B cell (primary cell): Measurements from ENCODE around the gene NOS2. TPM values are rescaled to one million over a fixed set of nuclear protein-coding genes. Genes with fewer than 3 reads are reported as not detected.
"Not testable (repeated sequence)": the region's sequence is repeated elsewhere in the genome, so short reads cannot be mapped to it uniquely, and the experiment has no call there.

Experiments
- ATAC-seq: fragments of 200-7000 bp; cut with Tn5 transposase; one replicate; pipeline ENCODE4 v1.10.0; 2021; ENCODE audit warnings: low read depth, mild to moderate bottlenecking, moderate number of reproducible peaks, moderate library complexity
- CTCF ChIA-PET: fragments of 350-600 bp; sonication (Branson Sonifier 250); formaldehyde crosslinking; loops from one replicate; lab custom pipeline; 2021; ENCODE audit warnings: antibody characterized with exemption, inconsistent platforms; lab: Charles Lee
- POLR2A ChIA-PET: fragments of 350-600 bp; sonication (Branson Sonifier 250); formaldehyde crosslinking; loops from one replicate; lab custom pipeline; 2021; ENCODE audit warnings: antibody characterized with exemption; lab: Charles Lee
- DNase-seq: peaks from one replicate; pipeline ENCODE4 v3.0.0; 2013
- H2AFZ ChIP-seq: 2 replicates; pipeline ENCODE4 v1.6.1; 2012; ENCODE audit warnings: mild to moderate bottlenecking, low read depth, low read length; ENCODE audit not compliant: insufficient read depth, poor library complexity, severe bottlenecking
- H3K27ac ChIP-seq, 2 donors: 1 replicate in 1 of 2; 2 replicates in 1 of 2; pipeline ENCODE4 v1.5.1; 2012 to 2013; ENCODE audit warnings: low read length in 2 of 2, mild to moderate bottlenecking in 2 of 2, moderate library complexity in 1 of 2
- H3K27me3 ChIP-seq, 4 experiments: fragments of 200-600 bp in 1 of 4; sonication (generic) in 1 of 4; replicated peaks in 1 of 4; 1 replicate in 2 of 4; 2 replicates in 2 of 4; pipeline versions ENCODE4 v1.6.1 to v1.7.0; 2013 to 2016; ENCODE audit warnings: low read length in 3 of 4, mild to moderate bottlenecking in 2 of 4, mixed read lengths in 1 of 4, moderate library complexity in 1 of 4; ENCODE audit not compliant: insufficient read depth in 4 of 4, control insufficient read depth in 3 of 4; ENCODE audit errors: control extremely low read depth in 1 of 4
- H3K36me3 ChIP-seq, 2 experiments: replicated peaks in 1 of 2; 1 replicate in 1 of 2; 2 replicates in 1 of 2; pipeline versions ENCODE4 v1.6.1 to v1.7.1; 2013; ENCODE audit warnings: low read length in 1 of 2; ENCODE audit not compliant: insufficient read depth in 2 of 2, control insufficient read depth in 1 of 2; ENCODE audit errors: control extremely low read depth in 1 of 2, extremely low read depth in 1 of 2
- H3K4me1 ChIP-seq, 2 donors: fragments of 200-600 bp in 1 of 2; sonication (generic) in 1 of 2; 1 replicate in 1 of 2; 2 replicates in 1 of 2; pipeline versions ENCODE4 v1.5.1 to v1.6.1; 2013 to 2017; ENCODE audit warnings: low read length in 2 of 2; ENCODE audit not compliant: control insufficient read depth in 2 of 2, insufficient read depth in 2 of 2
- H3K4me2 ChIP-seq: replicated peaks from 2 replicates; pipeline ENCODE3; 2012; ENCODE audit warnings: mild to moderate bottlenecking, low read depth, low read length; ENCODE audit not compliant: poor library complexity, severe bottlenecking
- H3K4me3 ChIP-seq, 5 experiments: fragments of 200-600 bp in 1 of 5; sonication (generic) in 1 of 5; 1 replicate in 3 of 5; 2 replicates in 2 of 5; pipeline versions ENCODE4 v1.5.1 to v1.7.0; 2011 to 2016; ENCODE audit warnings: low read length in 4 of 5, mild to moderate bottlenecking in 4 of 5, low read depth in 2 of 5, control low read depth in 1 of 5, moderate library complexity in 1 of 5; ENCODE audit not compliant: insufficient read depth in 1 of 5; ENCODE audit errors: control extremely low read depth in 1 of 5, extremely low read depth in 1 of 5
- H3K79me2 ChIP-seq: fragments of 200-600 bp; sonication (generic); one replicate; pipeline ENCODE4 v1.6.0; 2016; ENCODE audit warnings: low read length; ENCODE audit not compliant: control insufficient read depth, insufficient read depth
- H3K9ac ChIP-seq: fragments of 200-600 bp; sonication (generic); 2 replicates; pipeline ENCODE4 v1.6.1; 2017; ENCODE audit warnings: mild to moderate bottlenecking, low read length, moderate library complexity
- H3K9me3 ChIP-seq, 3 donors: one replicate each; pipeline versions ENCODE4 v1.6.1 to v1.7.1; 2013; ENCODE audit warnings: low read length in 2 of 3; ENCODE audit not compliant: control insufficient read depth in 2 of 3, insufficient read depth in 1 of 3; ENCODE audit errors: control extremely low read depth in 1 of 3
- H4K20me1 ChIP-seq: 2 replicates; pipeline ENCODE4 v1.6.0; 2012; ENCODE audit warnings: mild to moderate bottlenecking, low read length; ENCODE audit not compliant: insufficient read depth, control insufficient read depth, poor library complexity, severe bottlenecking
- H3K27ac Mint-ChIP-seq: one replicate; pipeline ENCODE4 v1.8.0; 2021; ENCODE audit warnings: mixed read lengths
- H3K27me3 Mint-ChIP-seq: one replicate; pipeline ENCODE4 v1.8.0; 2021; ENCODE audit warnings: mixed read lengths
- H3K4me1 Mint-ChIP-seq: one replicate; pipeline ENCODE4 v1.8.0; 2021; ENCODE audit warnings: mixed read lengths
- H3K4me3 Mint-ChIP-seq: one replicate; pipeline ENCODE4 v1.8.0; 2021; ENCODE audit warnings: mixed read lengths
- H3K9me3 Mint-ChIP-seq: one replicate; pipeline ENCODE4 v1.8.0; 2022; ENCODE audit warnings: mixed read lengths; ENCODE audit not compliant: insufficient read depth
- WGBS: methylation state at CpG from one replicate; pipeline ENCODE4 v1.1.5; 2013; ENCODE audit warnings: missing lambda C conversion rate; ENCODE audit not compliant: insufficient coverage; 5-methylcytosine and 5-hydroxymethylcytosine counted together
- intact Hi-C: fragments of 100-400 bp; cut with micrococcal nuclease; formaldehyde crosslinking; loops from one replicate; pipeline ENCODE4 v1.10.0; 2022
- polyA plus RNA-seq: library from polyadenylated mRNA; depleted of rRNA; stranded (reverse); fragments of >200 nt; gene quantifications from 2 replicates; pipeline ENCODE4 v1.2.3, GENCODE V29; 2012
- total RNA-seq, 2 donors: library from RNA; stranded (reverse); fragments of 120-200 nt in 1 of 2; gene quantifications; 1 replicate in 1 of 2; 2 replicates in 1 of 2; pipeline versions ENCODE4 v1.2.3 to v1.2.4, GENCODE V29; 2013 to 2022

Gene NOS2
- total and polyA plus RNA-seq, 2 donors (not counting 1 experiment from before 2014, with no cell fraction given), result 0.12 TPM

DNA sequence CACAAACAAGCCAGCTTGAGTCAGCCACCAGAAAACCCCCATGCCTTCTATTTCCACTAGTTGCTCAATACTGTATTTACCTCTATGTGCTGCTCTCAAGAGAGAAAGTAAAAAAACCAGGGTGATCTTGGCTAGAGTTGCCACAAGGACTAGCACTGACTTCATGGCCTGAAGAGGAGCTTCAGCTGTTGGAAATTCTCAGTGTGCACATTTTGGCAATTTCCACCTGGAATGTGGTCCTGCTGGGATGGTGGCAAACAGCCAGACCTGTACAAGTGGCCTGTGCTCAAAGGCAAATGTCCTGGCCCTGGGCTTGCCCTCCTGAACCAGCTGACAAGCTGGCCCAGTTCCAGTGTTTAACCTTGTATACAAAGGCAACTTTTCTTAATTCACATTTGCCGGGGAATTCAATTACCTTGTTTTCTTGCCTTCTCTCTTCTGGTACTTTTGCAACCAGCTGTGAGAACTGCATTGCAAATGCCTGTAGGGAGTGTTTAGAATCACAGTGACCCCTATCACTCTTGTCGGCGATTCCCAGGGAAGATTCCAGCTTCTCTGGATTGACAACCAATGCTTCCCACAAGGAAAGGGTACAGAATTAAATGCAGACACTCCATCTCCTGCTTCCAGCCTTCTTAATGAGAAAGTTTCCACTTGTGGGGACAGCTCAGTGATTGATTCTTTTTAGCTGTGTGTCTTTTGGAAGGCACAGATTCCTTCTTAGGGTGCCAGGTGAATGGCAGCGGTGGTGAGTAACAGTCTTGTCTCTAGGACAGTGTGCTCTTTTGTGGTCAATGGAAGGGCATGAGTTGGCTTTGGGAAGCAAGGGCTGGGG lies 39.5 kb upstream of the NOS2 start:
- ATAC-seq, H3K27ac ChIP-seq, H3K4me3 ChIP-seq, H3K4me1 ChIP-seq, H3K27me3 Mint-ChIP-seq, H3K4me2 ChIP-seq, H2AFZ ChIP-seq, H3K9me3 Mint-ChIP-seq, H3K27me3 ChIP-seq, H3K4me3 Mint-ChIP-seq, CTCF ChIA-PET, DNase-seq, H3K9ac ChIP-seq, H3K9me3 ChIP-seq, H3K79me2 ChIP-seq, H3K36me3 ChIP-seq, H3K4me1 Mint-ChIP-seq, intact Hi-C loops, POLR2A ChIA-PET, H3K27ac Mint-ChIP-seq, H4K20me1 ChIP-seq: not testable (repeated sequence)
- no CpG with 5 or more reads among the region's 4 CpGs for WGBS

DNA sequence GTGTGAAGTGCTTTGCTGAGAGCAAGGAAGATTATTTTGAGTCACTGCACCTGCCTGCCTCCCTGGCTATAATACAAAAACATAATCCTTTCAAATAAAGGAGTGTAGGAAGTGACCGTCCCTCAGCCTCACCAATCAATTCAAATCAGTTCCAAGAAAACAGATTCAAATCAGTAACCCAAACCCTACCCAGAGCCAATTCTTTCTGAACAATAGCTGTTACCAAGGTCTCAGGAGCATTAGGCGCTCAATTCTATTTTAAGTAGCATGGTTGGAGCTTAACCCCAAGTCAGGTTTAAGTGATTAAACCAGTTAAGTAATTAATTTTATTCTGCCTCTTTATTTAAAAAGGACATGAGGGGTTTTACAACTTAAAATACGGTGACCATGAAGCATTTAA lies 38.3 kb upstream of the NOS2 start:
- H3K4me3 Mint-ChIP-seq, H3K79me2 ChIP-seq, H3K4me2 ChIP-seq, H3K27ac Mint-ChIP-seq, H3K9me3 ChIP-seq, H3K4me1 Mint-ChIP-seq, POLR2A ChIA-PET, H3K27ac ChIP-seq, intact Hi-C loops, H3K4me1 ChIP-seq, CTCF ChIA-PET, H3K9ac ChIP-seq, H3K36me3 ChIP-seq, H4K20me1 ChIP-seq, H3K4me3 ChIP-seq, H2AFZ ChIP-seq, ATAC-seq, DNase-seq, H3K27me3 Mint-ChIP-seq, H3K27me3 ChIP-seq, H3K9me3 Mint-ChIP-seq: not testable (repeated sequence)
- no CpG with 5 or more reads among the region's 3 CpGs for WGBS

- intact Hi-C loops, H3K79me2 ChIP-seq, H3K4me1 Mint-ChIP-seq, H3K36me3 ChIP-seq, H3K27me3 ChIP-seq, H3K9ac ChIP-seq, H3K4me2 ChIP-seq, CTCF ChIA-PET, H3K9me3 Mint-ChIP-seq, H4K20me1 ChIP-seq, POLR2A ChIA-PET, H3K27ac ChIP-seq, H2AFZ ChIP-seq, H3K4me3 ChIP-seq, DNase-seq, H3K4me3 Mint-ChIP-seq, H3K27ac Mint-ChIP-seq, ATAC-seq, H3K4me1 ChIP-seq, H3K27me3 Mint-ChIP-seq, H3K9me3 ChIP-seq: not testable (repeated sequence)
- no CpG with 5 or more reads among the region's 1 CpG for WGBS
Measured at GRCh38 chr17:27837769-27838168, 37.4 kb upstream of the NOS2 start.
